Activated CD8-positive, alpha-beta memory T cell treated with anti-CD3 and anti-CD28 coated beads, Interleukin-2, amount 50 U/mL, for 24 hours (primary cell): ENCODE data around the gene MROH8.
"Not testable (repeated sequence)": the region's sequence is repeated elsewhere in the genome, so short reads cannot be mapped to it uniquely, and the experiment has no call there.

Source experiments
- DNase-seq: peaks from one replicate; pipeline ENCODE4 v3.0.0-alpha.2; 2020; ENCODE audit errors: extremely low read depth

The MROH8 gene

GRCh38 chr20:37095108-37095598 is 84.2 kb downstream of the MROH8 start:
- DNase-seq = no peak

- no peak for DNase-seq
Observed at GRCh38 chr20:37090407-37090806, 88.9 kb downstream of the MROH8 start.

- no peak for DNase-seq
Observed at GRCh38 chr20:37081717-37082289, 97.5 kb downstream of the MROH8 start.

GRCh38 chr20:37077009-37077408 is 102.3 kb downstream of the MROH8 start:
- no peak for DNase-seq

GRCh38 chr20:37075932-37076685 is 103.2 kb downstream of the MROH8 start:
- no peak for DNase-seq

GRCh38 chr20:37072293-37073196 is 106.8 kb downstream of the MROH8 start:
- DNase-seq = no peak

- DNase-seq = no peak
Observed at GRCh38 chr20:37071481-37071911, 107.9 kb downstream of the MROH8 start.

GRCh38 chr20:37069563-37069962 is 109.8 kb downstream of the MROH8 start:
- not testable (repeated sequence) for DNase-seq

- DNase-seq = no peak
Observed at GRCh38 chr20:37066168-37066567, 113.2 kb downstream of the MROH8 start.

- DNase-seq = no peak
Observed at GRCh38 chr20:37055276-37055675, 124.1 kb downstream of the MROH8 start.

- DNase-seq = no peak
Observed at GRCh38 chr20:37053230-37053950, 126.0 kb downstream of the MROH8 start.
